ENCODE measurements around the gene RPP25.

- TF ChIP-seq YY1 (IDR thresholded peaks at IDR 0.05; ENCODE audit: insufficient read depth, insufficient read length) = no peak
- no peak for TF ChIP-seq ZNF274 (IDR thresholded peaks at IDR 0.05; ENCODE audit: low read depth, low read length)
- no peak for TF ChIP-seq SUZ12 (IDR thresholded peaks at IDR 0.05; ENCODE audit: extremely low read depth, insufficient read depth, insufficient read length)
Measured at GRCh38 chr15:74951006-74951405, 5.6 kb downstream of the RPP25 start.
